ENCODE measurements around the gene CNTNAP1. TPM values are rescaled to one million over a fixed set of nuclear protein-coding genes. Genes with fewer than 3 reads are reported as not detected.
A peak's percentile ranks its signal among the peaks of the same experiment; 100 is the strongest.

Gene CNTNAP1
- total RNA-seq, 1 experiment from 2014 or later: 7.7 TPM

GRCh38 chr17:42632949-42633444 is 49.3 kb upstream of the CNTNAP1 start:
- Histone ChIP-seq H3K4ac (ENCODE audit: low read depth, low read length) (no peak overlapping the region), H3K27me3 (ENCODE audit: insufficient read depth, low read length) (no peaks in the 10 kb centered on the region), H2AFZ (ENCODE audit: low read length) (no peak overlapping the region), H3K9ac (ENCODE audit: extremely low read depth, insufficient read length, low read length) (no peak overlapping the region), H3K4me2 (ENCODE audit: insufficient read depth, insufficient read length, low read length) (no peak overlapping the region), H3T11ph (ENCODE audit: low read length) (no peak overlapping the region), H3K18ac (ENCODE audit: insufficient read length, low read depth, low read length) (no peak overlapping the region), H3K56ac (ENCODE audit: insufficient read length, low read depth, low read length) (no peak overlapping the region), H3K4me1 (ENCODE audit: insufficient read depth, low read length) (no peaks in the 10 kb centered on the region), H3K23me2 (ENCODE audit: insufficient read length, low read depth, low read length, poor library complexity, severe bottlenecking) (no peaks in the 10 kb centered on the region), H2AK5ac (ENCODE audit: insufficient read length, low read length) (no peak overlapping the region), H2BK15ac (ENCODE audit: low read depth, low read length) (no peak overlapping the region), H4K20me1 (ENCODE audit: control insufficient read depth, insufficient read depth, insufficient read length) (no peaks in the 10 kb centered on the region), H3K9me3 (ENCODE audit: control insufficient read depth, low read depth, low read length) (no peaks in the 10 kb centered on the region), H4K8ac (replicated peaks; ENCODE audit: insufficient read length, low read depth, low read length) (no peak overlapping the region), H2BK120ac (ENCODE audit: low read depth, low read length, poor library complexity, severe bottlenecking) (no peak overlapping the region), H3K23ac (ENCODE audit: insufficient read length, low read depth, low read length) (no peak overlapping the region), H2BK5ac (ENCODE audit: insufficient read length, low read length) (no peak overlapping the region), H3K79me1 (ENCODE audit: insufficient read depth, low read depth, low read length, poor library complexity, severe bottlenecking) (no peaks in the 10 kb centered on the region), H4K91ac (ENCODE audit: insufficient read length, low read depth, low read length) (no peak overlapping the region), H4K5ac (ENCODE audit: insufficient read length, low read depth, low read length) (no peak overlapping the region), H3K79me2 (ENCODE audit: insufficient read depth, low read length) (no peaks in the 10 kb centered on the region), H2BK20ac (ENCODE audit: low read depth, low read length, poor library complexity, severe bottlenecking) (no peak overlapping the region), H2BK12ac (ENCODE audit: insufficient read length, low read depth, low read length) (no peak overlapping the region), H3K14ac (ENCODE audit: insufficient read depth, low read length) (no peak overlapping the region), H3K27ac (ENCODE audit: insufficient read length, low read depth, low read length) (no peak overlapping the region)
- H3K9me3 Mint-ChIP-seq: no peaks in the 10 kb centered on the region
- H3K27me3 Mint-ChIP-seq (ENCODE audit: low read depth): peaks cover 3% of the 10 kb centered on the region; the same call in 1 of the 2 replicates
- peak overlapping the region in 1 of 3 experiments; percentile 62; a peak in 1 of 7 replicates for H3K27ac Mint-ChIP-seq
- no CpG with 5 or more reads among the region's 9 CpGs for WGBS (ENCODE audit: extremely low coverage, insufficient read length, low lambda C conversion rate)
- no peak for DNase-seq
- H3K36me3 Mint-ChIP-seq (ENCODE audit: insufficient read depth in 1 of 3, low read depth in 3 of 3): no peaks in the 10 kb centered on the region
- H3K4me1 Mint-ChIP-seq: no peaks in the 10 kb centered on the region
- H3K4me3 Mint-ChIP-seq: no peak overlapping the region
- no peak for TF ChIP-seq CTCF (conservative IDR thresholded peaks at IDR 0.05)

Measured in H9 (cell line).